Skeletal muscle tissue (tissue), 4 donors: ENCODE measurements around the gene LAMA2. TPM values are rescaled to one million over a fixed set of nuclear protein-coding genes. Genes with fewer than 3 reads are reported as not detected.

ENCODE experiments used
- H3K27ac ChIP-seq: one replicate; pipeline ENCODE4 v1.7.0; 2013; ENCODE audit warnings: mild to moderate bottlenecking, low read depth, low read length, inconsistent platforms
- H3K27me3 ChIP-seq, 3 donors: one replicate each; pipeline ENCODE4 v1.7.0; 2013; ENCODE audit warnings: low read length in 3 of 3; ENCODE audit not compliant: control insufficient read depth in 3 of 3, insufficient read depth in 3 of 3
- H3K36me3 ChIP-seq, 3 donors: one replicate each; pipeline ENCODE4 v1.7.0; 2013; ENCODE audit warnings: low read length in 3 of 3; ENCODE audit not compliant: control insufficient read depth in 3 of 3, insufficient read depth in 3 of 3
- H3K4me1 ChIP-seq, 3 donors: one replicate each; pipeline ENCODE4 v1.7.0; 2013; ENCODE audit warnings: low read length in 3 of 3, mild to moderate bottlenecking in 3 of 3; ENCODE audit not compliant: control insufficient read depth in 3 of 3, insufficient read depth in 3 of 3
- H3K4me3 ChIP-seq, 3 donors: one replicate each; pipeline ENCODE4 v1.7.0; 2013; ENCODE audit warnings: low read length in 3 of 3
- H3K9ac ChIP-seq, 3 donors: one replicate each; pipeline ENCODE4 v1.7.0; 2013; ENCODE audit warnings: low read length in 3 of 3, mild to moderate bottlenecking in 3 of 3, moderate library complexity in 2 of 3, low read depth in 1 of 3
- H3K9me3 ChIP-seq, 3 donors: one replicate each; pipeline ENCODE4 v1.7.0; 2013; ENCODE audit warnings: low read length in 3 of 3; ENCODE audit not compliant: control insufficient read depth in 3 of 3
- total RNA-seq: library from RNA; depleted of rRNA; stranded (reverse); fragments of >200 nt; gene quantifications from one replicate; pipeline ENCODE4 v1.2.3, GENCODE V29; 2014
- donor health status: Osteomylitis.

LAMA2 gene
- total RNA-seq, 1 donor from 2014 or later = 187 TPM

DNA sequence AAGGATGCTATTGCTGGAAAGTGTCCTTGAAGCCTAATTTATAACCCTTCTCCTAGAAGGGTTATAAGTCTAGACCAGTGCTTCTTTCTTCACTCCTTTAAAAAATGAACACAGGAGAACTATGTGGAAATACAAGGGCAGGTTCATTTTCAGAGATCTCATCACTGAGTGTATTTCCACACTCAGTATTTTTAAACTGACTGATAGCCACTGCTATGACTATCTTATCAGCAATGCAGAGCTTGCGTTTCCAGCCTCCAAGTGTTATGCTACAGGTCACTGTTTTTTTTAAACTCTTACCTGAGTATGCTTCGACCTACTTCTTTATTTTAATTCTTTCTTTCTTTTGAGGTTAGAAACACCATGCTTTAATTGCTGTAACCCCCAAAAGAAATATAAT is 508.0 kb downstream of the LAMA2 start:
- Histone ChIP-seq H3K27me3 (no peaks in the 10 kb centered on the region), H3K4me3 (no peak overlapping the region), H3K27ac (no peak overlapping the region), H3K9ac (no peak overlapping the region), H3K36me3 (peaks cover 0 to 8% (median 0%) of the 10 kb centered on the region in 3 donors), H3K9me3 (no peaks in the 10 kb centered on the region), H3K4me1 (no peaks in the 10 kb centered on the region)

GRCh38 chr6:129393654-129394053 is 510.7 kb downstream of the LAMA2 start:
- Histone ChIP-seq H3K4me1 (no peaks in the 10 kb centered on the region), H3K9ac (no peak overlapping the region), H3K27me3 (no peaks in the 10 kb centered on the region), H3K27ac (no peak overlapping the region), H3K36me3 (no peaks in the 10 kb centered on the region), H3K4me3 (no peak overlapping the region), H3K9me3 (no peaks in the 10 kb centered on the region)

- H3K9me3 ChIP-seq = no peaks in the 10 kb centered on the region
- no peak overlapping the region for H3K9ac ChIP-seq
- no peaks in the 10 kb centered on the region for H3K36me3 ChIP-seq
- no peaks in the 10 kb centered on the region for H3K4me1 ChIP-seq
- H3K27me3 ChIP-seq = no peaks in the 10 kb centered on the region
- no peak overlapping the region for H3K27ac ChIP-seq
- no peak overlapping the region for H3K4me3 ChIP-seq
These were observed 515.8 kb downstream of the LAMA2 start for GRCh38 chr6:129398764-129399163.

DNA sequence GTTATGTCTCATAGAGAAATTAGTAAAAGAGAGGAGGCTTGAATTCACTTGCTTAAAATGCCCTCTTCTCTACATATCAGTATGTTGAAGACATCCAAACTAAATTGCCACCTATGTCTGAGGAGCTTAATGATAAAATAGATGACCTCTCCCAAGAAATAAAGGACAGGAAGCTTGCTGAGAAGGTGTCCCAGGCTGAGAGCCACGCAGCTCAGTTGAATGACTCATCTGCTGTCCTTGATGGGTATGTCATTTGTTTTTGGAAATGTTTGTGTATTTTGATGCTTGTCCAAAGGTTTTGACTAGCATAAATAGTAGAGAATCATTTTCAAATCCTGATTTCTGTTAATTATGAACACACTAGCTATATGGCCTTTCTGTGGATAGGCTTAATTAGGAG is 519.3 kb downstream of the LAMA2 start:
- H3K27ac ChIP-seq = no peak overlapping the region
- H3K9ac ChIP-seq = no peak overlapping the region
- H3K4me1 ChIP-seq = no peaks in the 10 kb centered on the region
- no peaks in the 10 kb centered on the region for H3K27me3 ChIP-seq
- no peaks in the 10 kb centered on the region for H3K9me3 ChIP-seq
- H3K4me3 ChIP-seq = no peak overlapping the region
- peaks cover 0 to 3% (median 0%) of the 10 kb centered on the region in 3 donors for H3K36me3 ChIP-seq

DNA sequence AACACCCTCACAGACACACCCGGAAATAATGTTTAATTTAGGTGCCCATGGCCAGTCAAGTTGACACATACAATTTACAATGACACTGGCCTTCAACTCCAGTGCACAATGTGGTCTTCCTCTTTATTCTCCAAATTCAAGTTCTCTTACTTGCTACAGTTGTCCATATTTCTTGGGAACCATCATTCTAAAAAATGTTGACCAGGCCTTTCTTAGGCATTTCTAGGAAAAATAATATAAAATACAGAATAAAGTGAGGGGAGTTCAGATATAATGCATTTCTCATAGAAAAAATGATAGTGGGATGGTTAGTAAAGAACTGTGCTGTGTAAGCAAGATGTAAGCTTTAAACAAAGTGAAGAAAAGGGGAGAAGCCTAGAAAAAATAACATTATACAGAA is 528.2 kb downstream of the LAMA2 start:
- H3K36me3 ChIP-seq = peaks cover 0 to 5% (median 5%) of the 10 kb centered on the region in 3 donors
- H3K4me3 ChIP-seq = no peak overlapping the region
- H3K4me1 ChIP-seq = no peaks in the 10 kb centered on the region
- no peak overlapping the region for H3K27ac ChIP-seq
- H3K9ac ChIP-seq = no peak overlapping the region
- H3K9me3 ChIP-seq = no peaks in the 10 kb centered on the region
- no peaks in the 10 kb centered on the region for H3K27me3 ChIP-seq

DNA sequence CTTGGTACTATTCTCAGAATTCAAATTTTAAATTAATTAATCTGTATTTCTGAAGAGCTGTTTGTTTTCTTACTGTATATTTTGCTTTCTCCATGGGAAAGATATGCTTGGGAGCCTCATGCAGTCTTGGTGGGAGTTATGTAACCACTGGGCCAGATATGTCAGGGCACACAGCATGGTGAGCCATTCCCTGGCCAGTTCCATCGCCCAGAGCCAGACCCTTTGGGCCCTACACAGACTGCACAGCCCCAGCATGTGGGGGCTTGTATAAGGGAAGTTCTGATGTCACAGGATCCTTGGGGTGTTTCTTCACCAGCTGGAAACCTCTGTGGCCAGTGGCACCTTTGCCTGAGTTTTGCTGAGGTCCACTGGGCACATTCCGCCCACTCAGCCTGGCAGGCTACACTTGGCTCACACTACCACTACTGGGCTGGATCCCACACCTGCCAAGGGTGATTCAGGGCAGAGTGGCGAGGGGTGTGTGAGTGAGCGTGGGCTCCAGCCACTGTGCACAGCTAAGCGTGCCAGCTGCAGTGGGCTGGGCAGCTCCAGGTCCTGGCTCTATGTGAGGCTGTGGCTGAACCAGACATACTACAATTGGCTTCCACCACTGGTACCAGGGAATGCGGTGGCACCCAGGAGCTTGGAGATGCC is 533.5 kb downstream of the LAMA2 start:
- no peaks in the 10 kb centered on the region for H3K27me3 ChIP-seq
- no peak overlapping the region for H3K27ac ChIP-seq
- H3K9me3 ChIP-seq = no peaks in the 10 kb centered on the region
- no peak overlapping the region for H3K9ac ChIP-seq
- no peaks in the 10 kb centered on the region for H3K4me1 ChIP-seq
- no peak overlapping the region for H3K4me3 ChIP-seq
- no peaks in the 10 kb centered on the region for H3K36me3 ChIP-seq

- Histone ChIP-seq H3K4me1 (no peaks in the 10 kb centered on the region), H3K27me3 (no peaks in the 10 kb centered on the region), H3K9ac (no peak overlapping the region), H3K9me3 (no peaks in the 10 kb centered on the region), H3K36me3 (no peaks in the 10 kb centered on the region), H3K27ac (no peak overlapping the region), H3K4me3 (no peak overlapping the region)
These were observed 534.6 kb downstream of the LAMA2 start for GRCh38 chr6:129417416-129418086.

DNA sequence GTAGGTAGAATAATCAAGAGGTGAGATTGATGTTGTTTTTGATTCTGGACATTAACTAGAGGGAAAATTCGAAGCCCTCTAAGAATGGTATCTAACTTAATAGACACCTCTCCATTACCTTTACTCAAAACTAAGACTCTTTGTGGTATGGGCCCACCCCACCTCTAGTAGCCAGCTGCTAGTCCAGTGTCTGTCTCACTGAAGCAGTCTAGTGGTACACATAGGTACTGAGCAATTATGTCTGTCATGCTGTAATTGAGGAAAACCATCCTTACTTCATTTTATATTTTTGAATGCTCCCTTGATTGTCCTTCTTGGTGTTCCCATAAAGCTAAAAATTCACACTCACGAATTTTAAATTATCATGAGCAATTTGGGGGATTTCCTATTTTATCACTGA is 536.4 kb downstream of the LAMA2 start:
- H3K4me1 ChIP-seq = no peaks in the 10 kb centered on the region
- H3K9me3 ChIP-seq = no peaks in the 10 kb centered on the region
- H3K27me3 ChIP-seq = no peaks in the 10 kb centered on the region
- H3K4me3 ChIP-seq = no peak overlapping the region
- no peaks in the 10 kb centered on the region for H3K36me3 ChIP-seq
- H3K9ac ChIP-seq = no peak overlapping the region
- H3K27ac ChIP-seq = no peak overlapping the region

DNA sequence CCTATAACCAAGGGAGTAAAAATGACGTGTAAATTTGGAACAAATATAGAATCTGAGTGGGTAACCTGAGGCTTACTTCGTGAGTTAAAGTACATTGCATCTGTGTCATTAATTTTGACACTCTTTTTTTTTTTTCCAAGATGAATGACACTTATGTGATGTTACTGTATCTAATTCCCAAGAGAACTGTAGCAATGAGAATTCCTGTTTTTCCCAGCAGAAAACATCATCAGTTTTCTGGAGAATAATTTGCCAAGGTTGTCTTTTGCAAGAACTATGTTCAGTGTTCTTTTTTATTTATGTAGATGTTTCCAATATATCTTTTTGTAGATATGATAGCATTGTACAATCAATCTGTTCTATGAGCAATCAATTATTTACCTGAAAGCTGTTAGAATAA is 543.4 kb downstream of the LAMA2 start:
- H3K9me3 ChIP-seq = no peaks in the 10 kb centered on the region

DNA sequence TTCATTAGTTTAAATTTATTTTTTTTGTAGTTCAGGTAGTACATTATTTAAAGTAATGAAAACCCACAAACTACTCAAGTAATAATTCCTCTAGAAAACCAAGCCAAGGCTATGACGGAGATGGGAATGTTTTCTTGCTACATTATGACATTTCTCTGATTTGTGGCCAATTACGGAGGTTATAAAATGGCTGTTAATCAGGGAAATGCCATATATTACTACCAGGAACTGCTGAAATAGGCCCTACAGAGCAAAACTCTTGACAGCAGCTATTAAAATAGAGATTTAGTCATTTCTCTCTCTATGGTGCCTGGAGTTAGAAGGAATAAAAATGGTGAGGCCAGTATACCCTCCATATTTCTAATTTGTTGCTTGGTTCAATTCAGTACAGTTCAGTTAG is 547.0 kb downstream of the LAMA2 start:
- Histone ChIP-seq H3K27ac (no peak overlapping the region), H3K27me3 (no peaks in the 10 kb centered on the region), H3K9me3 (no peaks in the 10 kb centered on the region), H3K36me3 (peaks cover 0 to 4% (median 0%) of the 10 kb centered on the region in 3 donors), H3K4me3 (no peak overlapping the region), H3K9ac (no peak overlapping the region), H3K4me1 (peaks cover 0 to 2% (median 0%) of the 10 kb centered on the region in 3 donors)

More for the DNA sequence above, 543.4 kb downstream of the LAMA2 start:
- Histone ChIP-seq H3K4me3 (no peak overlapping the region), H3K27ac (no peak overlapping the region), H3K4me1 (no peaks in the 10 kb centered on the region), H3K27me3 (no peaks in the 10 kb centered on the region), H3K9ac (no peak overlapping the region), H3K36me3 (peaks cover 0 to 4% (median 0%) of the 10 kb centered on the region in 3 donors)
